ENCODE results near the gene ACTR1A.
A peak's percentile ranks its signal among the peaks of the same experiment; 100 is the strongest.

DNA sequence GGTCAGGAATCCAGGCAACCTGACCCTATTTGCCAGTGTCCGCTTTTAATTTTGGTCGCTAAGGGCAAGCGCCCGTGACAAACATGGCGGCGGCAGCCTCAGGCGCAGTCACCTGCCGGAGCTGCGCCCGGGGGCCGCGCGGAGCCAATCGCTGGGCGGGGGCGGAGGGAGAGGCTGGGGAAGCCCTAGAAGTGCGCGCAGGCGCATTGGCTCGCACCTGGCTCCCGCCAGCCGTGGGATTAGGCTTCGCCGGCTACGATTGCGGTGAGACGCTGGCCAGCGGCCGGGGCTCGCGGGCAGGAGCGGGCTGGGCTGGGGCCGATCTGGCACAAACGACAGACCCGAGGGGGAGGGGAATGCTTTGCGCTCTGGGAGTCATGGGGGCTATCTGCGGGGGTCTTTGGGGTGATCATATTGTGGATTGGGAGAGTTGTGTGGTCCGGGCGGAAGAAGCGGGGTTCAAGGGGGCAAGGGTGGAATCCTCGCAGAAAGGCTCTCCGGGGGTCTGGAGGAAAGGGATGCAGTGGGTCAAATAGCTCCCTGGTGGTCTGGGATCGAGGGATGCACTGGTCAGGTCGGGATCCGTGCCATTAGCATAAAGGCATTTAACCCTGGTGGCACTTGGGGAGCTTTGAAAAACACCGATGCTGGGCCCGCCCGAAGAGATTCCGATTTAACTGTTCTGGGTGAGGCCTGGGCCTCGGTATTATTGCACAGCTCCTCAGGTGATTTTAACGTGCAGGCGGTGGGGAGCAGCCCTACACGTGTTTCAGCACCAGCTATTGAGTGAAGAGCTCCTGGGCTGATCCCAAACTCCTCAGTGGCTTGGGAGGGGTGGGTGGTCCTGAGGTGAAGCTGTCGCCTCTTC is 41.1 kb downstream of the ACTR1A start:
- peak in 1 of 11 experiments; percentile 22 for TF ChIP-seq CTCF (IDR thresholded peaks at IDR 0.05 in 8 of 11, conservative IDR thresholded peaks at IDR 0.05 in 3 of 11)
- TF ChIP-seq POLR2A (IDR thresholded peaks at IDR 0.05), result peak in 1 of 3 donors; percentile 8

Data from spleen (tissue), 7 donors.